ENCODE measurements around the gene TECTB.
A peak's percentile ranks its signal among the peaks of the same experiment; 100 is the strongest.
"Not testable (repeated sequence)": the region's sequence is repeated elsewhere in the genome, so short reads cannot be mapped to it uniquely, and the experiment has no call there.

TECTB gene

GRCh38 chr10:112283100-112283499 is at the start of gene TECTB:
Gene TECTB (plus strand): TSS chr10:112283400. CDS start chr10:112283735, 335 bp downstream.
- DNase-seq (ENCODE audit: low spot score): no peak

GRCh38 chr10:112235141-112235540 is 48.1 kb upstream of the TECTB start:
- DNase-seq (ENCODE audit: low spot score): no peak

GRCh38 chr10:112235920-112236319 is 47.3 kb upstream of the TECTB start:
- no peak for DNase-seq (ENCODE audit: low spot score)

GRCh38 chr10:112236486-112236885 is 46.7 kb upstream of the TECTB start:
- no peak for DNase-seq (ENCODE audit: low spot score)

- no peak for DNase-seq (ENCODE audit: low spot score)
Observed at GRCh38 chr10:112239347-112239746, 43.9 kb upstream of the TECTB start.

GRCh38 chr10:112240441-112240840 is 42.8 kb upstream of the TECTB start:
- no peak for DNase-seq (ENCODE audit: low spot score)

GRCh38 chr10:112241651-112242341 is 41.4 kb upstream of the TECTB start:
- DNase-seq (ENCODE audit: low spot score): no peak

- no peak for DNase-seq (ENCODE audit: low spot score)
Observed at GRCh38 chr10:112242769-112243168, 40.4 kb upstream of the TECTB start.

GRCh38 chr10:112243713-112244112 is 39.5 kb upstream of the TECTB start:
- no peak for DNase-seq (ENCODE audit: low spot score)

GRCh38 chr10:112244197-112244596 is 39.0 kb upstream of the TECTB start:
- DNase-seq (ENCODE audit: low spot score): peak; percentile 19

GRCh38 chr10:112247791-112248190 is 35.4 kb upstream of the TECTB start:
- no peak for DNase-seq (ENCODE audit: low spot score)

- no peak for DNase-seq (ENCODE audit: low spot score)
Observed at GRCh38 chr10:112248584-112249295, 34.5 kb upstream of the TECTB start.

GRCh38 chr10:112249722-112250121 is 33.5 kb upstream of the TECTB start:
- no peak for DNase-seq (ENCODE audit: low spot score)

GRCh38 chr10:112250555-112250954 is 32.6 kb upstream of the TECTB start:
- peak; percentile 67 for DNase-seq (ENCODE audit: low spot score)

GRCh38 chr10:112251238-112251637 is 32.0 kb upstream of the TECTB start:
- DNase-seq (ENCODE audit: low spot score): not testable (repeated sequence)

GRCh38 chr10:112258407-112258806 is 24.8 kb upstream of the TECTB start:
- no peak for DNase-seq (ENCODE audit: low spot score)

GRCh38 chr10:112259688-112260087 is 23.5 kb upstream of the TECTB start:
- no peak for DNase-seq (ENCODE audit: low spot score)

GRCh38 chr10:112260831-112261230 is 22.4 kb upstream of the TECTB start:
- DNase-seq (ENCODE audit: low spot score): no peak

- no peak for DNase-seq (ENCODE audit: low spot score)
Observed at GRCh38 chr10:112261281-112261822, 21.8 kb upstream of the TECTB start.

- no peak for DNase-seq (ENCODE audit: low spot score)
Observed at GRCh38 chr10:112262546-112262945, 20.7 kb upstream of the TECTB start.

- no peak for DNase-seq (ENCODE audit: low spot score)
Observed at GRCh38 chr10:112265745-112266144, 17.5 kb upstream of the TECTB start.

GRCh38 chr10:112269266-112269665 is 13.9 kb upstream of the TECTB start:
- no peak for DNase-seq (ENCODE audit: low spot score)

- peak; percentile 14 for DNase-seq (ENCODE audit: low spot score)
Observed at GRCh38 chr10:112271982-112272381, 11.2 kb upstream of the TECTB start.
